ENCODE results near the gene S100A3. TPM values are rescaled to one million over a fixed set of nuclear protein-coding genes. Genes with fewer than 3 reads are reported as not detected.

The S100A3 gene
- total and polyA plus RNA-seq, 2 of the 8 experiments (the other 6 are each of a cell fraction or from before 2014, with no cell fraction given): 0.26 to 0.47 TPM

GRCh38 chr1:153565529-153566374 is 16.7 kb upstream of the S100A3 start, which contains the start of gene S100A2:
Gene S100A2, minus strand, starts transcription at chr1:153565844. Its CDS starts 1,967 bp downstream, at chr1:153563877.
- H2BK20ac ChIP-seq (ENCODE audit: low read length): peak within 1 kb of the TSS; percentile 99
- H3K36me3 ChIP-seq (ENCODE audit: control insufficient read depth in 2 of 4, insufficient read depth in 4 of 4, low read length in 3 of 4): no peaks in the 10 kb centered on the region
- 83% methylated on average over 8 of the region's 8 CpGs; no CpG with 5 or more reads in 1 of the 2 experiments for WGBS, 2 experiments (ENCODE audit: extremely low coverage in 1 of 2, insufficient coverage in 1 of 2, insufficient read length in 1 of 2, insufficient replicate concordance in 2 of 2, low coverage in 1 of 2, low lambda C conversion rate in 2 of 2, missing lambda C conversion rate in 1 of 2)
- no peak within 1 kb of the TSS for H3K27ac ChIP-seq (ENCODE audit: low read depth, low read length)
- H3K79me1 ChIP-seq (ENCODE audit: low read depth, low read length): no peaks in the 10 kb centered on the region
- H3K23me2 ChIP-seq (ENCODE audit: low read depth, low read length): no peaks in the 10 kb centered on the region; the same call in 1 of the 2 replicates
- H2BK120ac ChIP-seq (replicated peaks; ENCODE audit: low read depth, low read length): peak within 1 kb of the TSS; percentile 96
- H2AFZ ChIP-seq (ENCODE audit: low read length): 0 out of 2 replicates have a peak within 1 kb of the TSS, but pooled peaks have one; percentile 9
- H2AK5ac ChIP-seq (ENCODE audit: low read depth, low read length): peak within 1 kb of the TSS; percentile 96
- H3K4me3 ChIP-seq (ENCODE audit: extremely low read depth in 1 of 4, insufficient read depth in 2 of 4, low read depth in 3 of 4, low read length in 4 of 4): no peak within 1 kb of the TSS
- H2BK5ac ChIP-seq (ENCODE audit: low read depth, low read length): peak within 1 kb of the TSS; percentile 97; the same call in 1 of the 2 replicates
- H4K8ac ChIP-seq (ENCODE audit: extremely low read depth, insufficient read depth, low read length): peak within 1 kb of the TSS; percentile 64; the same call in 1 of the 2 replicates
- H3K4me2 ChIP-seq (ENCODE audit: insufficient read depth in 1 of 2, low read depth in 2 of 2, low read length in 2 of 2): peak within 1 kb of the TSS; percentile 5 to 37; a peak in 3 of 4 replicates
- FAIRE-seq (no peak), DNase-seq (ENCODE audit: low read depth in 1 of 2, low spot score in 2 of 2) (no peak)
- H3K56ac ChIP-seq (replicated peaks; ENCODE audit: insufficient read length, low read depth, low read length): peak within 1 kb of the TSS; percentile 88
- H3K14ac ChIP-seq (ENCODE audit: insufficient read length): no peak within 1 kb of the TSS
- 0 out of 7 replicates have a peak, but pooled peaks cover 0 to 4% (median 0%) of the 10 kb centered on the region in 4 experiments for H3K27me3 ChIP-seq (replicated peaks in 1 of 4; ENCODE audit: control insufficient read depth in 3 of 4, extremely low read depth in 1 of 4, insufficient read depth in 3 of 4, low read length in 3 of 4)
- no peaks in the 10 kb centered on the region for H3K9me3 ChIP-seq (ENCODE audit: insufficient read depth in 2 of 2, low read depth in 1 of 2, low read length in 1 of 2)
- POLR2A ChIA-PET (ENCODE audit: partially characterized antibody): interaction anchor here (0.6 to 1.6 kb wide), 13 partner anchors 9 to 83 kb away, joined by 3 to 7 read pairs (median 4); partner anchors contain the start of genes CHTOP, S100A13, S100A16 and S100A4
- peak within 1 kb of the TSS in 2 of 4 experiments; percentile 26 to 36; a peak in 1 of 7 replicates for H3K9ac ChIP-seq (replicated peaks in 1 of 4; ENCODE audit: extremely low read depth in 1 of 4, low read depth in 3 of 4, low read length in 3 of 4)
- CTCF ChIA-PET (ENCODE audit: partially characterized antibody): interaction anchor here (0.6 to 4.4 kb wide), 20 partner anchors 13 to 445 kb away, joined by 3 to 20 read pairs (median 4); partner anchors contain the start of genes S100A14, S100A4, S100A5 and S100A6
- H3K23ac ChIP-seq (ENCODE audit: insufficient read length): no peak within 1 kb of the TSS
- H4K91ac ChIP-seq (replicated peaks; ENCODE audit: insufficient read length, low read length): peak within 1 kb of the TSS; percentile 98
- H3K4me1 ChIP-seq (replicated peaks in 1 of 4; ENCODE audit: control insufficient read depth in 3 of 4, insufficient read depth in 4 of 4, low read length in 3 of 4): peaks cover 11 to 26% (median 20%) of the 10 kb centered on the region in 4 experiments
- no peaks in the 10 kb centered on the region for H3K79me2 ChIP-seq (ENCODE audit: control insufficient read depth in 1 of 2, insufficient read depth in 2 of 2, low read length in 2 of 2)
- TF ChIP-seq SP1 (IDR thresholded peaks at IDR 0.05; ENCODE audit: low read depth, low read length) (no peak), ZNF274 (IDR thresholded peaks at IDR 0.05; ENCODE audit: borderline replicate concordance, extremely low read depth, low read length) (no peak), SIN3A (conservative IDR thresholded peaks at IDR 0.05 in 1 of 2, IDR thresholded peaks at IDR 0.05 in 1 of 2; ENCODE audit: low read depth in 1 of 2, low read length in 2 of 2) (no peak), POLR2A (IDR thresholded peaks at IDR 0.05; ENCODE audit: control extremely low read depth in 1 of 2, low read depth in 2 of 2, low read length in 2 of 2) (no peak; a peak in 1 of 3 replicates), CHD2 (IDR thresholded peaks at IDR 0.05; ENCODE audit: low read length) (no peak), TAF7 (optimal IDR thresholded peaks at IDR 0.05; ENCODE audit: borderline replicate concordance, low read depth, low read length) (no peak)
- peak within 1 kb of the TSS; percentile 87 for H3K18ac ChIP-seq (ENCODE audit: extremely low read depth, low read length)
- H2BK12ac ChIP-seq (ENCODE audit: low read depth, low read length): peak within 1 kb of the TSS; percentile 99
- H2BK15ac ChIP-seq (ENCODE audit: low read length): peak within 1 kb of the TSS; percentile 99
- H4K20me1 ChIP-seq (replicated peaks in 1 of 2; ENCODE audit: control insufficient read depth in 1 of 2, insufficient read depth in 2 of 2, low read length in 2 of 2): no peaks in the 10 kb centered on the region
- H4K5ac ChIP-seq (ENCODE audit: insufficient read length, low read depth, low read length): peak within 1 kb of the TSS; percentile 34
- peak within 1 kb of the TSS; percentile 88 for H3K4ac ChIP-seq (replicated peaks; ENCODE audit: insufficient read length, low read depth, low read length)

Data from H1 (cell line).